ENCODE data around the gene CRYZ. TPM values are rescaled to one million over a fixed set of nuclear protein-coding genes. Genes with fewer than 3 reads are reported as not detected.

The CRYZ gene
- total RNA-seq, 1 donor from 2014 or later, result not detected

DNA sequence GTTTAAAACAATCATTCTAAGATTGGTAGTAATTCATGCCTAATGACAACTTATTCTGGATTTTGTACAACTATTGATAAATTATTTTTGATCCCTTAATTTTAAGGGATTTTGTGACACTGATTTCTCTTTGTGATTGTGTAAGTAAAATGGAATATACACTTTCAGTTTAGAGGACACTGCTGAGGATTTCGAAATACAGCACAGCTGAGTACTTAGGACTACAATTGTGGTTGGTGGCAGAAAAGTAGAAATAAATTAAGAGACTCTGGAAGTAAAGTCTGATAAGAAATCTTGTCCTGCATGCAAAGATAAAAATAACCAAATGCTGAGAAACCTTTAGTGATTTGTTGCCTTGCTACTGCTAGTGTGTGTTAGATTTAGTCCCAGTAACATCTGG, 40.1 kb upstream of the CRYZ start:
- Histone ChIP-seq H3K36me3 (no peaks in the 10 kb centered on the region), H3K9ac (no peak overlapping the region), H3K27me3 (no peaks in the 10 kb centered on the region), H3K4me1 (no peaks in the 10 kb centered on the region), H3K4me2 (no peak overlapping the region), H3K27ac (no peak overlapping the region), H2AFZ (replicated peaks) (no peak overlapping the region), H3K4me3 (no peak overlapping the region), H3F3A (ENCODE audit: low read depth) (no peaks in the 10 kb centered on the region), H3K9me3 (ENCODE audit: low read depth) (no peaks in the 10 kb centered on the region), H4K20me1 (ENCODE audit: low read depth) (no peaks in the 10 kb centered on the region), H3K79me2 (ENCODE audit: low read depth) (no peaks in the 10 kb centered on the region)
- DNase-seq (ENCODE audit: low spot score), result no peak
- no peaks in the 10 kb centered on the region for H3K27me3 Mint-ChIP-seq (ENCODE audit: insufficient read depth, low read depth)
- H3K4me1 Mint-ChIP-seq, result no peaks in the 10 kb centered on the region
- no peaks in the 10 kb centered on the region for H3K9me3 Mint-ChIP-seq
- no peak overlapping the region for H3K4me3 Mint-ChIP-seq
- no peak overlapping the region for H3K27ac Mint-ChIP-seq
- TF ChIP-seq EZH2phosphoT487 (IDR thresholded peaks at IDR 0.05) (no peak), EZH2 (IDR thresholded peaks at IDR 0.05) (no peak)
- TF ChIP-seq, protein P1, sequence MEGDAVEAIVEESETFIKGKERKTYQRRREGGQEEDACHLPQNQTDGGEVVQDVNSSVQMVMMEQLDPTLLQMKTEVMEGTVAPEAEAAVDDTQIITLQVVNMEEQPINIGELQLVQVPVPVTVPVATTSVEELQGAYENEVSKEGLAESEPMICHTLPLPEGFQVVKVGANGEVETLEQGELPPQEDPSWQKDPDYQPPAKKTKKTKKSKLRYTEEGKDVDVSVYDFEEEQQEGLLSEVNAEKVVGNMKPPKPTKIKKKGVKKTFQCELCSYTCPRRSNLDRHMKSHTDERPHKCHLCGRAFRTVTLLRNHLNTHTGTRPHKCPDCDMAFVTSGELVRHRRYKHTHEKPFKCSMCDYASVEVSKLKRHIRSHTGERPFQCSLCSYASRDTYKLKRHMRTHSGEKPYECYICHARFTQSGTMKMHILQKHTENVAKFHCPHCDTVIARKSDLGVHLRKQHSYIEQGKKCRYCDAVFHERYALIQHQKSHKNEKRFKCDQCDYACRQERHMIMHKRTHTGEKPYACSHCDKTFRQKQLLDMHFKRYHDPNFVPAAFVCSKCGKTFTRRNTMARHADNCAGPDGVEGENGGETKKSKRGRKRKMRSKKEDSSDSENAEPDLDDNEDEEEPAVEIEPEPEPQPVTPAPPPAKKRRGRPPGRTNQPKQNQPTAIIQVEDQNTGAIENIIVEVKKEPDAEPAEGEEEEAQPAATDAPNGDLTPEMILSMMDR (IDR thresholded peaks at IDR 0.05), result no peak
- no peaks in the 10 kb centered on the region for H3K36me3 Mint-ChIP-seq

DNA sequence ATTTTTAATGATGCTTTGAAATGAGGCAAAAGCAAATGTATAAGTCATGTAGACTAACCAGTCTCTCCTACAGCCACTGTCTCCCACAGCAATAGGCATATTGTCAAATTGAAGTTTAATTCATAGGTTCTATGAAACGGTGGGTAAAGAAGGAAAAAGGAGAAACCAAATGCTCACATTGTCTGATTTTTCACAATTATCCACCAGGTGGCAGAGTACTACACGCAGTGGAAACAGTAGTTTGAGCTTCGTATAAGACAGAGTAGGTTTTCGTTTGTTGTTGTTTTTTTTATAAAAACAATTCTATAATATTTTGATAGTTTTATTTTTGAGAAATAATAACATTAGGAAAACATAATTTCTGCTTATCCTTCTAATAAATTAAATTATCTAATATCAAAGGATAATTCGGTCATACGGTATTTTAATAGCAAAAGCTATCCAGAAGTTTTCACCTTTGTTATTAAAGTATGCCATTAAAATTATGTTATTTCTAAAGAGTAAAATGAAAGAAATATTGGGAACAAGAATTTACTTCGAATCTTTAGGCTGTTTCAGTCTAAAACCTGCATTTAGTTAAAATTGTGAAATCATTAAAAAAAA, 39.2 kb upstream of the CRYZ start:
- Mint-ChIP-seq H3K27ac (no peak overlapping the region), H3K36me3 (no peaks in the 10 kb centered on the region), H3K4me3 (no peak overlapping the region), H3K4me1 (no peaks in the 10 kb centered on the region), H3K9me3 (no peaks in the 10 kb centered on the region), H3K27me3 (ENCODE audit: insufficient read depth, low read depth) (no peaks in the 10 kb centered on the region)
- H3K4me3 ChIP-seq, result no peak overlapping the region
- no peaks in the 10 kb centered on the region for H3F3A ChIP-seq (ENCODE audit: low read depth)
- H3K9me3 ChIP-seq (ENCODE audit: low read depth), result no peaks in the 10 kb centered on the region
- no peaks in the 10 kb centered on the region for H3K4me1 ChIP-seq
- DNase-seq (ENCODE audit: low spot score), result peak; percentile 68
- no peak for TF ChIP-seq EZH2 (IDR thresholded peaks at IDR 0.05)
- TF ChIP-seq, protein P1 (IDR thresholded peaks at IDR 0.05), result peak; percentile 78
- TF ChIP-seq EZH2phosphoT487 (IDR thresholded peaks at IDR 0.05), result no peak
- H3K36me3 ChIP-seq, result no peaks in the 10 kb centered on the region
- H3K4me2 ChIP-seq, result no peak overlapping the region
- H3K9ac ChIP-seq, result no peak overlapping the region
- H3K79me2 ChIP-seq (ENCODE audit: low read depth), result no peaks in the 10 kb centered on the region
- no peaks in the 10 kb centered on the region for H3K27me3 ChIP-seq
- no peaks in the 10 kb centered on the region for H4K20me1 ChIP-seq (ENCODE audit: low read depth)
- no peak overlapping the region for H2AFZ ChIP-seq (replicated peaks)
- H3K27ac ChIP-seq, result no peak overlapping the region

DNA sequence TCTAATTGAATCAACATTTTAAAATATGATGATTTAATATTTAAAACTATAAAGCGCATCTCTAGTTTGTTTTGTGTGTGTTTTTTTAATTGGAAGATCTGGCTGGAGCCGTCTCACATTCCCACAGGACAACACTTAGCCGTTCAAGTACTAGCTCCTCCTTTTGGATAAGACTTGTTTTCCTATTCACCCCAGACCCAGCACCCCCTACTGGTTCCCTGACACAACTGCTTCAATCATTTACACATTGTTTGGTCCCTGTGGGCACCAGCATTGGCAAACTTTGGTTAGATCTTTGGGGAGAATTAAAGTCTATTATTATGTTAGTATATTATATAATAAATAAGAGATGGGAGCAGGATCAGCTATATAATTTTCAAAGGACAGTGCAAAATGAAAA, 34.6 kb upstream of the CRYZ start:
- H3K27me3 Mint-ChIP-seq (ENCODE audit: insufficient read depth, low read depth), result no peaks in the 10 kb centered on the region
- H3K27ac Mint-ChIP-seq, result no peak overlapping the region
- no peaks in the 10 kb centered on the region for H3K36me3 ChIP-seq
- no peak overlapping the region for H3K4me3 Mint-ChIP-seq
- no peaks in the 10 kb centered on the region for H3K9me3 Mint-ChIP-seq
- H3K4me1 Mint-ChIP-seq, result no peaks in the 10 kb centered on the region
- H3K9ac ChIP-seq, result no peak overlapping the region
- no peaks in the 10 kb centered on the region for H3K4me1 ChIP-seq
- no peaks in the 10 kb centered on the region for H3K27me3 ChIP-seq
- no peak overlapping the region for H3K4me3 ChIP-seq
- H3K79me2 ChIP-seq (ENCODE audit: low read depth), result no peaks in the 10 kb centered on the region
- H3K4me2 ChIP-seq, result no peak overlapping the region
- H2AFZ ChIP-seq (replicated peaks), result no peak overlapping the region
- TF ChIP-seq, protein P1 (IDR thresholded peaks at IDR 0.05), result peak; percentile 55
- TF ChIP-seq EZH2 (IDR thresholded peaks at IDR 0.05), result no peak
- DNase-seq (ENCODE audit: low spot score), result peak; percentile 40
- no peaks in the 10 kb centered on the region for H3K36me3 Mint-ChIP-seq
- H4K20me1 ChIP-seq (ENCODE audit: low read depth), result no peaks in the 10 kb centered on the region
- H3F3A ChIP-seq (ENCODE audit: low read depth), result no peaks in the 10 kb centered on the region
- H3K9me3 ChIP-seq (ENCODE audit: low read depth), result no peaks in the 10 kb centered on the region
- H3K27ac ChIP-seq, result no peak overlapping the region

All from neural progenitor cell (in vitro differentiated cells).